GM18873 (cell line): ENCODE measurements around the gene SOX8.

Experiments
- ATAC-seq: cut with Tn5 transposase; IDR thresholded peaks from one replicate; pipeline ENCODE4 v1.9.1; 2021; ENCODE audit warnings: mild to moderate bottlenecking, moderate library complexity, moderate number of reproducible peaks; ENCODE audit not compliant: unreplicated experiment, low FRiP score

Gene SOX8

DNA sequence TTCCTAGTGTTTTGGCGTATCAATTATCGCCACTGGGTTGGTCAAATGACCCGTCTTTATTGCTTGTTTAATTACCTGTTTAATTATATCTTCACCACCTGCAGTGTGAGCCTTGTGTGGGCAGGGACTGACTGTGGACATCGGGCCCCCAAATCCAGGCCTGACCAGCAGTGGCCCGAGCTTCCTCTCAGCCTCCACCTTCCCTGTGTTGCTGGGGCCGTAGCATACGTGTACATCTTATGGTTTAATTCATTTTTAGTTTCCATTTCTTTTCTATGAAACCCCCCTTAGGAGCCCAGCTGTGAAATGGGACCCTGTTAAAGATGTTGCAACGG lies 9.6 kb upstream of the SOX8 start:
- ATAC-seq: no peak

DNA sequence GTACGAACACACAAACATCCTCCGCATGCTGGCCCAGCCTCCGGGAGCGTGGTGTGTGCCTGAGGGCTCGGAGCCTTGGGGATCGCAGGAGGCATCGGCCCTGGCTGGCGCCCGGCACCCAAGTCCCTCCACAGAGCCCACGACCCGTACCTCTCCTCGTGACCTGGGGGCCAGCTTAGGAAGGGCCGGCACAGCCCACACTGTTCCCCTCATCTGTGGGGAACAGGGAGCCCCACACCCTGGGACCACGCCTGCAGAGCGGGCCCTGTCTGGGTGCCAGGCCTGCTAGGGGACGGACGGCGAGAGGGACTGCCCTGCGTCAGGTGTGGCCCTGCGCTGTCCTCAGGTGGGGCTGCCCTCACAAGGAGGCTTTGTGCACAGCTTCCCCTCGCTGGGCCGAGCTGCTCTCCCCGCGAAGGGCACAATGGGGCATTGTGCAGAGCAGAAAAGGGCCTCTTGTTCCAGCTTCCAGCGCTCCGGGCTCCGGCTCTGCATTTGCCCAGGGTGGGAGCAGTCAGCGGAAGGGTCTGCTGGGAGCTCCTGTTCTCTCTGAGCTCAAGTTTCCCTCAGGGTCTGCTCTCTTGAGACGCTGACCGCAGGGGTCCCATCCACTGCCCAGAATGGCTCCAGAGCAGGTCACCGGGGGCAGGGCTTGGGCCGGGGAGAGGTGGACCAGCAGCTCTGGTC lies 9.1 kb upstream of the SOX8 start:
- ATAC-seq: no peak

DNA sequence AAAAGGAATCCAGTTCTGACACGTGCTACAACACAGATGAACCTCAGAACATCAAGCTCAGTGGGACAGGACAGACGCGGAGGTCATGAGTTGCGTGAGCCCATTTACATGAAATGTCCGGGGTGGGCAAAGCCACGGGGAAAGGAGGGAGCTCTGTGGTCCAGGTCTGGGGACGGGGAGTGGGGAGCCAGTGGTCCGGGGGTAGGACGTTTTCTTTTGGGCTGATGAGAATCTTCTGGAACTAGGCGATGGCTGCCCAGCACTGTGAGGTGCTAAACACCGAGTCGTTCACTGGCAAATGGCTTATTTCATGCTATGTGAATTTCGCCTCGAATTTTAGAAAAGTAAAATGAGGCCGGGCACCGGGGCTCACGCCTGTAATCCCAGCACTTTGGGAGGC lies 8.2 kb upstream of the SOX8 start:
- ATAC-seq: no peak

DNA sequence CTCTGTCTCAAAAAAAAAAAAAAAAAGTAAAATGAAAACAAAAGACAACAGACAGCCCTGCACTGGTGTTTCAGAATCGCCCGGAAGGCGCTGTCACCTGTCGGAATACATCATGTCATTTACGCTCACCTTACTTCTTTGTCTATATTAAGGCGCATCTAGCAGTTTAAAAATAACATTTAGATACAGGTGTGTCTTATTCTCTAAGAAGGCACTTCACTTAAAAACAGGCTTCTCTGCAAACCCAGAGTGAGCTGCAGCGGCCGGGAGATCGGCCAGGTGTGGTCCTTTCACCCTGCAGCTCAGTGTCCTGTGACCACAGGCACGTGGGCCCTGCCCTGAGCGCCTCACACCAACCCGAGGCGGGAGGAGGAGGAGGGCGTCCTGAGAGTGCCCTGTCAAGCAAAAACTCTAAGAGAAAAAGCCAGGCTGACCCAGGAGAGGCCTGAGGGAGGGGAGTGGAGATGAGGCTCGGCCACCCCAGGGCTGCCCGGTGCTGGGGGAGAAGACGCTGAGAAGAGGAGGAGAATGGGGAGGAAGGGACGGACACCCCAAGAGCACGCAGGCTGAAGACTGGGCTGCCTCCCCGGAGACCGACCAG lies 7.5 kb upstream of the SOX8 start:
- no peak for ATAC-seq

DNA sequence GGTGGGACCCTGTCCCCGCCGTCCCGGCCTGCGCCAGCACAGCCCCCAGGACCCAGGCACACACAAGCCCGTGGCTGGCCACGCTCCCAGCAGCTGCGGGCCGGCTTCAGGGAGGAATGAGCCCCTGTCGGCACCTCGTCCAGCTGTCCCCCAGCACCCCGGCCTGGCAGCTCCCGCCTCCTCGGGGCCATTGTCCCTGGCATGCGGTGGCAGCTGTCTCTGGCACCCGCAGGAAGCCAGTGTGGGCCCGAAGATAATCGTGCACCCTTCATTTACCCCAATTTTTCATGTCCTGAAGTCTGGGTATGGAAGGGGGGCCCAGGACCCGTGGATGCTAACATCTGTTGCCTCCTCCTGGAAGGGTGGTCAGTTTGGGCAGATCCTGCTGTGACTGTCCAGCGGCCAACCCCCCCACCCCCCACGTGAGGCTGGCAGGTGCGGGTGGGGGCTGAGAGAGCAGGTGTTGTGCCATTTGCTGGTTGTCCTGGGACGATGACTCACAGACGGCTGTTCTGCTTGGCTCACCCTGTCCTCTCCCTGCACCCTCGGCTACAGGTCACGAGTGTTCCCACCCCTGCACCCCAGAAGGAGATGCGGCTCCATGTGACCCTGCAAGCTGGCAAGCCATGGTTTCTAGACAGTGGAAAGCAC lies 6.8 kb upstream of the SOX8 start:
- no peak for ATAC-seq

DNA sequence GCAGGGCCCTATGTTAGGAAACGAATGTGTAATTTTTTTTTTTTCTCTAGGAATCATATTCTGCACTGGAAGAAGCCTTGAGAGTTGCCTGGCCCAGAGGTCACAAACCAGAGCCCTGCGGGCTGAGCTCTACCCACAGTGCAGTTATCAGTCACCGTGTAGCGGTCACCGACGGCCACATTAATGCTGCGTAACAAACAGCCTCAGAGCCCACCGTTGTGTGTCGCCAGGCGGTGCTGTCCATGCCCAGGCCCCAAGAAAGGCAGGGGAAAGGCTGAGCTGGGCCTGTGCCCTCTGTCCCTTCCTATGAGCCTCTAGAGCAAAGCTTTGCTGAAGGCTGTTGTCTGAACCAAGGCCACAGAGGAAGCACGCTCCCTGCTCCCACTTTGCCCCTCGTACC lies 6.3 kb upstream of the SOX8 start:
- ATAC-seq: no peak

DNA sequence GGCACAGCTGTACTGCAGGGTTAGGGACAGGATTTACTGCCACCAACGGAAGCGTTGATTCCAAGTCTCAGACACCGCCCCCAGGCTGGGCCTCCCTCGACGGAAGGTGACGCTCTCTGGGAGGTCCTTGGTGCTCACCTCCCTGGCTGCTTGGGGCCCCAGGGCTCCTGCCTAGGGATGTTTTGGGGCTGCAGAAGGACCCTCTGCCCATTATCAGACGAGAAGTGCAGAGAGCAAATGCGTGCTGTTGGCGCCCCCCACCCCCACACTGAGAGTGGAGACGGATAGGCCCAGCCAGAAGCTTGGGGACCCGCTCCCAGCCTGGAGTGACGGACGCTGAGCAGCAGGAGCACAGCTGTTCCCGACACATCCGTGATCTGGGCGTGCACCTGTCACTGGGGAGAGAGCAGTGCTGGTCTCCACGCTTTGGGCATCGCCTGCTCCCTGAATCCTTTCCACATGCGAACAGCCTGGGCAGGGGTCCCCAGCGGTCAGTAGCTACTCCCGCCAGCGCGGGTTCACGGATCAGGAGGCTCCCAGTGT lies 5.1 kb upstream of the SOX8 start:
- no peak for ATAC-seq

DNA sequence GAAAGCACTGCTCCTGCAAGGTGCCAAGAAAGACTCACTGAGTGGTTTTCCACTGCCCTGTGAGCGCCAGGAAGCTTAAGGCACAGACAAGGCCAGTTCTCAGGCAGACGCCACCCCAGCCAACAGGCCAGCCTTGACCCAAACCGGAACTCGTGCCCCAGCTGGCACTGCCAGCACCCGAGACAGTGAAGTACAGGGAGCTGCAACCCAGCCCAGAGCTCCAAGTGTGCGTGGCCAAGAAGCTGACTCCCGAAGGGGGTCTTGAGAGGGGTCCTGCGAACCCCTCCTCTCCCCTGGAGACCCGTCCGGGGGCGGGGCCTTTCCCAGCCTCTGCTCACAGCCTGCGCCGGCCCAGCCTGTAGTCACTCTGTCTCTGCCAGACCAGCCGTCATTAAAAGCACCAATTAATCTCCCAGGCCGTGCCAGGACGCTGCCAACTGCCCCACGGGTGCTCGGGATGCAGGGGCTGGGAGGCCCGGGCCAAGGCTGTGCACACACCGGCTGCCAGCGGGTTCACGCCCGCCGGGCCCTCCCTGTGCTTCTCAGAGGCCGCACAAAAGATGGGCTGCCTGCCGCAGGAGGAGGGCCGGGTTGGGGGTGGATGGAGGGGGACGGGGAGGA lies 4.4 kb upstream of the SOX8 start:
- ATAC-seq: no peak

DNA sequence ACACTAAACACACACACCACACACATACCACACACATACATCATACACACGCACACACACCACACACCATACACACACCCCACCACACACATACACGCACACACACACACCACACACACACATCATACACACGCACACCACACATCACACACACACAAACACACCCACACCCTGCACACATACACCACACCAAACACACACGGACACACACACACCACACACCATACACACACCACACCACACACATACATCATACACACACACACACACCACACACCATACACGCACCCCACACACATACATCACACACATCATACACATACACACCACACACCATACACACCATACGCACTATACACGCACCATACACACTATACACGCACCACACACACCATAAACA lies 3.7 kb upstream of the SOX8 start:
- no peak for ATAC-seq

DNA sequence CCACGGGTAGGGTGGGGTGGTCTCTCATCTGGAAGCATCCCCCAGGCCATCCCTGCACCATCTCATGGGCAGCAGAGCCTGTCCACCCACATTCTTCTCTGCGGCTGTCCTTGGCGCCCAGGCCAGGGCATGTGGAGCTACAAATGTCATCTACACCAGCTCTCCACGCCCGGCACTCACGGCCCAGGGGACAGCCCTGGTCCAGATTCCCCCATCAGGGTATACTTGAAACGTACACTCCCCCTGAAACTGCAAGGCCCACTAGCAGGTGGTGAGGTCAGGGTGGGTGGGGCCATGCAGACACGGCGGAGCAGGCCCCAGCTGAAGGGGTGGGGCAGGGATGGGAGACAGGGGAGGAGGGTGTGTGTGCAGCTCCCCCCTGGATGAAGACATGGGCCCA lies 3.2 kb upstream of the SOX8 start:
- ATAC-seq: no peak

DNA sequence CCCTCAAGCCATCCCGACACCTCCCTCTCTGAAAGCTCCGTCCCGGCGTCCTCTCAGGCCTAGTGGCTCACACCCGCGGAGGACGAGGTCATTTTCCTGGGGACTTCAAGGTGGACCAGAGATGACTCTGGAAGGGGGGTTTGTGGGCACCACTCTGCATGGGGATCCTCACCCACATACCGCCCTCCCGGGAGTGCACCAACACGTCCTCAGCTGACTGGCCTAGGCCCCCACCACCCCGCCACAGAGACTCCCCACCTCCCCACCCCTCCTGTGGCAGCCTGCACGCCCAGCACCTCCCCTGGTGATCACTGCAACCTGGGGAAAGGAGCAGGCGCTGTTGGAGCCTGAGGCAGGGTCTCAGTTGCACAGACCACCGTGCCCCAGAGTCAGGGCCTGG lies 2.4 kb upstream of the SOX8 start:
- ATAC-seq: no peak

DNA sequence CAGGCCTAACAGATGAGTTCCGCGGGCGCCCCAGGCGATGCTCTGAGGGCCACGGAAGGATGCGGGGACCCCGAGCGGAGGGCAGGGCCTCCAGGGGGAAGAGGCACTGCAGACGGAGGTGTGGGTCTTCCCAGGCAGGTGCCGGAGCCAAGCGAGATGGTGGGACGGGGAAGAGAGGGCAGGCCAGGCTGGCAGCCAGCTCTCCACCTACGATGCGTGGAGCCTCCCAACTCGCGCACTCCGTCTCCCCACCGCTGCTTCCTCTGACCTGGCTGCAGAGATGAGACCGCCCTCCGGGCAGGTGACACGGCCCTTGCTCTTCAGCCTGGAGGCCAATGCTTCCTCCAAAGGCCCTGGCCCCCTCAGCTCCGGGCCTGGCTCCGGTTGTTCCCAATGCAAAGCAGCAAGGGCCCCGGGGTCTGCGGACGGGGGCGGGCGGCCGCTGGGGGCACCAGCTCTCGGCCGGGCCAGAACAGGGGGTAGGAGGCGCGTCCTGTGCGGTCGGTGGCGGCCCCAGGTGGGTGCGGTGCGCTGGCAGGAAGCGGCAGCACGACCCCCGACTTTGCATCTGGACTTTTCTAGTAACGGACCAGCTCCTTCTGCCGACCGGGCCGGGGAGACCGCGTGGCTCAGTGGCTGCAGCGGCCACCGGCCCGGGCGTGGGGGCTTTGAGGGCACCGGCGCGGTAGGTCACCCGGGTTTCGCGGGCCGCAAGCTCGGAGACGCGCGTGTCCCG lies 1.5 kb upstream of the SOX8 start:
- ATAC-seq: no peak

DNA sequence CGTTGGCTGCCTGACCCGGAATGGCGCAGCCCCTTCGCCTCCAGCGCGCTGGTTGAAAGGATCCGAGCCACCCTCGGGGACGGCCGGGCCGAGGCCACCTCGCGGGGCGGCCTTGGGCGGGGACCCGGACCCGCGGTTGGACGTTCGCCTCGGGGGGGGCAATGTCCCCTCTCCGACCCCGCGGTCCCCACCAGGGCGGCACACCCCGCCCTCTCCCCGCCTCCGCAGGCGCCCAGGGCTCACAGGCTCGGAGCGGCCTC lies 1.0 kb upstream of the SOX8 start:
- ATAC-seq: no peak

DNA sequence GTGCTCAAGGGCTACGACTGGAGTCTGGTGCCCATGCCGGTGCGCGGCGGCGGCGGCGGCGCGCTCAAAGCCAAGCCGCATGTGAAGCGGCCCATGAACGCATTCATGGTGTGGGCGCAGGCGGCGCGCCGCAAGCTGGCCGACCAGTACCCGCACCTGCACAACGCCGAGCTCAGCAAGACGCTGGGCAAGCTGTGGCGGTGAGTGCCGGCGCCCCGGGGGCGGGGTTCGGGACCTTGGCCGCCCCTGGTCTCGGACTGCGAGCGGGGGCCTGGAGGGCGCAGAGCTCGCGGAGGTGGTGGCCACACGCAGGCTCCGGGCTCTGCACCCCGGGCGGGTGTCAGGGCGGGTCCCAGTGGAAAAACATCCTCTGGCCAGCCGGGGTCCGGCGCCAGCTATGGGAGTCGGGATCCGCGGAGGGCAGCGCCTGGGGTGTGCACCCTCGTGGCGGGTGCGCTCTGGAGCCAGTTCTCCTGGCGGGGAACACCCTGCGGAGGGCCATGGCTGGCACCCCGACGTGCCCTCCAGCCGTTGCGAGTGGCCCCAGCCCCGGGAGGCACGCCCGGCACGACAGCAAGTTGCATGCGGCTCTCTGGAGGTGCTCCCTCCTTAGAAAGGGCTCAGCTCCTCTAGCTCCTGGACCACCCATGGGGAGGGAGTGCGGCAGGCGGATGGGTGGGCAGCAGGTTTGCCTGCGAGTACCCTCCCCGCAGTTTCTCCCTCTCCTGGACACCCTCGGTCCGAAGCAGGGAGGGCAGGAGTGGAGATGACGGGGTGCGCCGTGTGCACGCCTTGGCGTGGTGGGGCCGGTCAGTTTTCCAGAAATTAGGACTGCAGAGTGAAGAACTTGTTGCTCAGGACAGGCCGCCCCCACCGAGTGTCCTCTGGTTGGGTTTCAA lies 824 bp downstream of the SOX8 start:
- ATAC-seq: no peak

DNA sequence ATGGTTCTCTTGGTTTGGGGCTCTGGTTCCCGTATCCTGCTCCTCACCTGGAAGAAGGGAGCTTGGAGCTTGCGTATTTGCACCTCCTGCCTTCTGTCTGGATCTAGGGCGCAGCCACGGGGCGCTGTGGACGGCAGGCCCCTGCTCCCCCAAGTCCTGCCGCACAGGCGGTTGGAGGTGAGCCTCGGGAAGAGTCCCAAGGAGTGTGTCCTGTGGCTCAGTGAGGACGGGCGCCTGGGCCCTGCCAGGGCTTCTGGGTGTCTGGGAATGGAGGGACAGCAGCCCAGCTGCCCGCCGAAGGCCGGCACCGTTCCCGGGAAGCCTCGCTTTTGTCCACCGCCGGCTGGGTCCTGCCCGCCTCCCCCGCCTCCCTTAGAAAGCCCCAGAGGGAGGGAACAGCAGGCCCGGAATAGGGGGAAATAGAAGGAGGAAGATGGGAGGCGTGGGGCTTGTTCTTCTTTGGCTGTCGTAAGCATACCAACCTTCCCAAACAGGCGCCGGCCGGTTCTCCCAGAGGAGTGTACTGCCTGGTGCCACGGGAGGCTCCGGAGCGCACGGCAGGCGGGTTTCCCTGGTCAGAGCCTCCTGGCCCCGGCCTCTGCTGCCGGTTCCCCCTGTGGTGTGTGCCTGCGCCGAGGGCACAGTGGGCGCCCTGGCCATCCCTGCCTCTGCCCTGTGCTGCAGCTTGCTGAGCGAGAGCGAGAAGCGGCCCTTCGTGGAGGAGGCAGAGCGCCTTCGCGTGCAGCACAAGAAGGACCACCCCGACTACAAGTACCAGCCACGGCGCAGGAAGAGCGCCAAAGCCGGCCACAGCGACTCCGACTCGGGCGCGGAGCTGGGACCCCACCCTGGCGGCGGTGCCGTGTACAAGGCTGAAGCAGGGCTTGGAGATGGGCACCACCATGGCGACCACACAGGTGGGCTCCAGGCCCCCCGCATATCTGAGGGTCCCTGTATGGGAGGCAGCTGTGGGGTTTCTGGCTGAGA lies 1.8 kb downstream of the SOX8 start:
- ATAC-seq: no peak

DNA sequence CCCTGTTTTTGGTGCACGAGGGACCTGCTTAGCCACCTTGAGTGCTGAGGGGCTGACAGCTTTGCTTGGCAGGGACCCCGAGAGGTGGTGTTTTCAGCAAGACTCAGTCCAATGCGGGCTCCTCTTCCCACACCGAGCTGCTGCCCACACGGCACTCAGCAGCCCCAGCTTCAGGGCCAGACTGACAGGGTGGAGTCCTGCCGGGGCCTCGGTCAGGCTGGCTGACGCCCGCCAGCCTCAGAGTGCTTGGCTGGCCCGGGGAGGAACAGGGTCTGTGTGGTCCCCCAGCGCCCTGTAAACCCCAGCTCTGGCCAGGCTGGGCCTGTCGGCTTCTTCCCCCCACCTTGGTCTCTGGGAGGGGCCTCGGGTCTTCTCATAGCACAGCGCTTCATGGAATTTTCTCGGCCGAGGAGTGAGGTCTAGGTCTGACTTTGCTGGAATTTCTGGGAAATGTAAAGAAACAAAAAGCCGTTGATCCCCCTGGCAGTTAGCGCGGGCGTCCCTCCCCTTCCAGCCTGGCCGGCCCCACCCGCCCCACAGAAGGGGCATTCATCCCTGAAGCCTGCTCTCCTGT lies 2.6 kb downstream of the SOX8 start:
- ATAC-seq: no peak

DNA sequence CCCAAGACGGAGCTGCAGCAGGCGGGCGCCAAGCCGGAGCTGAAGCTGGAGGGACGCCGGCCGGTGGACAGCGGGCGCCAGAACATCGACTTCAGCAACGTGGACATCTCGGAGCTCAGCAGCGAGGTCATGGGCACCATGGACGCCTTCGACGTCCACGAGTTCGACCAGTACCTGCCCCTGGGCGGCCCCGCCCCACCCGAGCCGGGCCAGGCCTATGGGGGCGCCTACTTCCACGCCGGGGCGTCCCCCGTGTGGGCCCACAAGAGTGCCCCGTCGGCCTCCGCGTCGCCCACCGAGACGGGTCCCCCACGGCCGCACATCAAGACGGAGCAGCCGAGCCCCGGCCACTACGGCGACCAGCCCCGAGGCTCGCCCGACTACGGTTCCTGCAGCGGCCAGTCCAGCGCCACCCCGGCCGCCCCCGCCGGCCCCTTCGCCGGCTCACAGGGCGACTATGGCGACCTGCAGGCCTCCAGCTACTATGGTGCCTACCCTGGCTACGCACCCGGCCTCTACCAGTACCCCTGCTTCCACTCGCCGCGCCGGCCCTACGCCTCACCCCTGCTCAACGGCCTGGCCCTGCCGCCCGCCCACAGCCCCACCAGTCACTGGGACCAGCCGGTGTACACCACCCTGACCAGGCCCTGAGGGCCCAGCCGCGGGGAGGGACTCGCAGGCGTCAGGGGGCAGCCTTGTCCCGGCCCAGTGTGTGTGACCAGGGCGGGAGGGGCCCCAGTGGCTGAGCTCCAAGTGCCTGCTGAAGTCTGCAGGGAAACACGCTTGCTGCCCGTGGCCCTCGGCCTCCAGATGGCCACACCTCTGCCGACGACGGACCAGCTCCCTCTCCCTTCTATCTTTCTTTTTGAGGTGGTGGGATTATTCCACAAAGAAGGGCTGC lies 3.4 kb downstream of the SOX8 start:
- no peak for ATAC-seq
